H1 (cell line): ENCODE measurements around the gene PYGB.

Experiments
- BRCA1 ChIP-seq: IDR thresholded peaks from 2 replicates; pipeline ENCODE4 v1.6.1; 2012; ENCODE audit warnings: low read depth, low read length, improper control_type of control experiment
- CTCF ChIP-seq, 3 experiments: IDR thresholded peaks; 1 replicate in 2 of 3; 2 replicates in 1 of 3; pipeline versions ENCODE4 v1.5.1 to v1.6.1; 2011; ENCODE audit warnings: low read length in 3 of 3, mild to moderate bottlenecking in 3 of 3, inconsistent platforms in 2 of 3, low read depth in 1 of 3, moderate library complexity in 1 of 3; ENCODE audit not compliant: insufficient read depth in 1 of 3; ENCODE audit errors: control extremely low read depth in 1 of 3
- EZH2 ChIP-seq: fragments of 200-600 bp; sonication (generic); IDR thresholded peaks from 2 replicates; pipeline ENCODE4 v1.7.1; 2012; ENCODE audit warnings: low read depth, mild to moderate bottlenecking, moderate library complexity, low read length, inconsistent platforms; ENCODE audit not compliant: severe bottlenecking
- GABPA ChIP-seq: IDR thresholded peaks from 2 replicates; pipeline ENCODE4 v1.6.1; 2011; ENCODE audit warnings: mild to moderate bottlenecking, low read length, moderate library complexity, borderline replicate concordance; ENCODE audit not compliant: insufficient read depth
- POLR2A ChIP-seq, 2 experiments: IDR thresholded peaks; 1 replicate in 1 of 2; 2 replicates in 1 of 2; pipeline ENCODE4 v1.6.1; 2011; ENCODE audit warnings: low read depth in 2 of 2, low read length in 2 of 2, mild to moderate bottlenecking in 2 of 2; ENCODE audit errors: control extremely low read depth in 1 of 2
- POLR2AphosphoS5 ChIP-seq: IDR thresholded peaks from 2 replicates; pipeline ENCODE4 v1.6.1; 2011; ENCODE audit warnings: low read depth, low read length
- RBBP5 ChIP-seq: IDR thresholded peaks from 2 replicates; pipeline ENCODE4 v1.7.1; 2012; ENCODE audit warnings: low read depth, mild to moderate bottlenecking, inconsistent platforms, low read length, moderate library complexity, borderline replicate concordance
- SP2 ChIP-seq: IDR thresholded peaks from 2 replicates; pipeline ENCODE4 v1.6.1; 2012; ENCODE audit warnings: mild to moderate bottlenecking, low read length, inconsistent platforms

GRCh38 chr20:25209400-25209799 lies 38.5 kb upstream of the PYGB start:
- TF ChIP-seq POLR2A (IDR thresholded peaks at IDR 0.05; ENCODE audit: control extremely low read depth in 1 of 2, low read depth in 2 of 2, low read length in 2 of 2) = no peak
- no peak for TF ChIP-seq CTCF (IDR thresholded peaks at IDR 0.05; ENCODE audit: control extremely low read depth in 1 of 3, insufficient read depth in 1 of 3, low read depth in 1 of 3, low read length in 3 of 3)
- no peak for TF ChIP-seq RBBP5
- no peak for TF ChIP-seq BRCA1
- no peak for TF ChIP-seq GABPA
- no peak for TF ChIP-seq SP2
- TF ChIP-seq POLR2AphosphoS5 = no peak
- TF ChIP-seq EZH2 = no peak
